ENCODE results near the gene ENO1.

Gene ENO1

GRCh38 chr1:8816264-8816663, 62.2 kb downstream of the ENO1 start:
- FAIRE-seq (no peak), DNase-seq (ENCODE audit: insufficient read length, low spot score) (no peak)

- DNase-seq (ENCODE audit: insufficient read length, low spot score) (no peak), FAIRE-seq (peak; percentile 78)
These were observed 62.8 kb downstream of the ENO1 start for GRCh38 chr1:8815582-8816151.

- FAIRE-seq = peak; percentile 47
These were observed 63.6 kb downstream of the ENO1 start for GRCh38 chr1:8814865-8815264.

GRCh38 chr1:8813991-8814390, 64.5 kb downstream of the ENO1 start:
- no peak for DNase-seq (ENCODE audit: insufficient read length, low spot score)
- peak; percentile 62 for FAIRE-seq

More at GRCh38 chr1:8814865-8815264, 63.6 kb downstream of the ENO1 start:
- no peak for DNase-seq (ENCODE audit: insufficient read length, low spot score)

GRCh38 chr1:8813016-8813763, 65.3 kb downstream of the ENO1 start:
- FAIRE-seq (peak; percentile 18), DNase-seq (ENCODE audit: insufficient read length, low spot score) (no peak)

- FAIRE-seq (no peak), DNase-seq (ENCODE audit: insufficient read length, low spot score) (no peak)
These were observed 66.4 kb downstream of the ENO1 start for GRCh38 chr1:8812081-8812480.
